ENCODE results near the gene TRIM63. TPM values are rescaled to one million over a fixed set of nuclear protein-coding genes. Genes with fewer than 3 reads are reported as not detected.

TRIM63 gene
- total RNA-seq, 1 experiment from 2014 or later, result not detected

DNA sequence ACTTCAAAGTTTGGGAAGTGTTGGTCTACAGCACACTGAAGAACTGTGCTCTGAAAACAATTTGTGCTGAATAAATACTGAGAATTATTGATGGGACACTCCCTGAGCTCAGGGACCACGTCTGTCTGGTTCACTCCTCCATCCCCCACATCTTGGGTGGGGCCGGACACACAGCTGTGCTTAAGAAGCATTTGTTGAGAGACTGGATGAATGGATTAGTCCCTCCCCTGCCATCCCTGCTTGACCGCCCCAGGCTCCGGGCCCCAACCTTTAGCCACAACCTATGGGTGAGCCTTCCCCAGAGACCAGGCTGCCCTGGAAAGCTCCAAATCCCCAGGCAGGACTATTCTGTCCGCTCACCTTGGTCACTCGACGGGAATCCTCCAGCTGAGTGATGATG, 7.5 kb downstream of the TRIM63 start:
- POLR2A ChIA-PET (ENCODE audit: unreplicated experiment), result no interaction called here

DNA sequence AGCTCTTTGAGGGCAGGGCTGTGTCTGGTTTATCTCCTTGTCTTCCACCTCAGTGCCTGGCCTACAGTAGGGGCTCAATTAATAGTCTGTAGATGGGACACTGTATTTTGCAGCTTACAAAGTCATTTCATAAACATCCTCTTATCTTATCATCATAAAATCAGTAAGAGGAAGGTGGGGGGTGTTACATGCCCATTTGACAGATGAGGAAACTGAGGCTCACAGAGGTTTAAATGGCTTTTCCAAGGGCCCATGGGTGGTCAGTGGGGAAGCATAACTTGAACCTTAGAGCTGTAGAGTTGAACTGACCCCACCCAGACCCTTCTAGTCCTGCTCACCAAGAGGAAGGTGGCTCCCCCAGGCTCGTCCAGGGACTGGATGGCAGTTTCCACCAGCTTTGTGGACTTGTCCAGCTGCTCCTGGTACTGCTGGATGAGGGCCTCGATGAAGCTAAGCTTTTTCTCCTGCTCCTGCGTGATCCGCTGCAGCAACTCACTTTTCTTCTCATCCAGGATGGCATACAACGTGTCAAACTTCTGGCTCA, 9.3 kb downstream of the TRIM63 start:
- no peaks in the 10 kb centered on the region for H3K4me1 ChIP-seq (ENCODE audit: insufficient read depth, low read length)
- ChIA-PET CTCF (no interaction called here), POLR2A (ENCODE audit: unreplicated experiment) (no interaction called here)
- no peaks in the 10 kb centered on the region for H3F3A ChIP-seq (ENCODE audit: low read length, unreplicated experiment)
- no TSS peak for BruUV-seq (replicated peaks)
- H3K9ac ChIP-seq (ENCODE audit: low read length), result no peak overlapping the region
- H3K4me2 ChIP-seq (ENCODE audit: low read length), result no peak overlapping the region
- no peaks in the 10 kb centered on the region for H3K79me2 ChIP-seq (ENCODE audit: low read length)
- no peak overlapping the region for H3K27ac ChIP-seq (ENCODE audit: low read length)
- DNase-seq, result no peak
- TF ChIP-seq EZH2 (IDR thresholded peaks at IDR 0.05; ENCODE audit: low read length, unreplicated experiment), result no peak
- TF ChIP-seq EZH2phosphoT487 (IDR thresholded peaks at IDR 0.05; ENCODE audit: borderline replicate concordance, low read length), result no peak
- TF ChIP-seq, protein P1, sequence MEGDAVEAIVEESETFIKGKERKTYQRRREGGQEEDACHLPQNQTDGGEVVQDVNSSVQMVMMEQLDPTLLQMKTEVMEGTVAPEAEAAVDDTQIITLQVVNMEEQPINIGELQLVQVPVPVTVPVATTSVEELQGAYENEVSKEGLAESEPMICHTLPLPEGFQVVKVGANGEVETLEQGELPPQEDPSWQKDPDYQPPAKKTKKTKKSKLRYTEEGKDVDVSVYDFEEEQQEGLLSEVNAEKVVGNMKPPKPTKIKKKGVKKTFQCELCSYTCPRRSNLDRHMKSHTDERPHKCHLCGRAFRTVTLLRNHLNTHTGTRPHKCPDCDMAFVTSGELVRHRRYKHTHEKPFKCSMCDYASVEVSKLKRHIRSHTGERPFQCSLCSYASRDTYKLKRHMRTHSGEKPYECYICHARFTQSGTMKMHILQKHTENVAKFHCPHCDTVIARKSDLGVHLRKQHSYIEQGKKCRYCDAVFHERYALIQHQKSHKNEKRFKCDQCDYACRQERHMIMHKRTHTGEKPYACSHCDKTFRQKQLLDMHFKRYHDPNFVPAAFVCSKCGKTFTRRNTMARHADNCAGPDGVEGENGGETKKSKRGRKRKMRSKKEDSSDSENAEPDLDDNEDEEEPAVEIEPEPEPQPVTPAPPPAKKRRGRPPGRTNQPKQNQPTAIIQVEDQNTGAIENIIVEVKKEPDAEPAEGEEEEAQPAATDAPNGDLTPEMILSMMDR (conservative IDR thresholded peaks at IDR 0.05; ENCODE audit: low read depth, low read length), result no peak
- H4K20me1 ChIP-seq (ENCODE audit: low read length), result no peaks in the 10 kb centered on the region
- no peak overlapping the region for H3K4me3 ChIP-seq (ENCODE audit: low read length)
- no peaks in the 10 kb centered on the region for H3K9me2 ChIP-seq (replicated peaks; ENCODE audit: low read length)
- no peak overlapping the region for H2AFZ ChIP-seq (ENCODE audit: low read length)
- ATAC-seq, result no peak
- no peaks in the 10 kb centered on the region for H3K9me3 ChIP-seq (ENCODE audit: low read length)
- no peaks in the 10 kb centered on the region for H3K36me3 ChIP-seq (ENCODE audit: low read depth, low read length)
- no peaks in the 10 kb centered on the region for H3K27me3 ChIP-seq (ENCODE audit: low read length)
- intact Hi-C loops (cut with micrococcal nuclease), result no loop called here

More for the DNA sequence above, 7.5 kb downstream of the TRIM63 start:
- intact Hi-C loops (cut with micrococcal nuclease), result no loop called here
- Histone ChIP-seq H3K4me1 (ENCODE audit: insufficient read depth, low read length) (peaks cover 4% of the 10 kb centered on the region; the same call in 1 of the 2 replicates), H2AFZ (ENCODE audit: low read length) (no peak overlapping the region), H3K9me3 (ENCODE audit: low read length) (no peaks in the 10 kb centered on the region), H3K36me3 (ENCODE audit: low read depth, low read length) (no peaks in the 10 kb centered on the region), H3K27ac (ENCODE audit: low read length) (no peak overlapping the region), H3K4me2 (ENCODE audit: low read length) (no peak overlapping the region), H3K9me2 (replicated peaks; ENCODE audit: low read length) (no peaks in the 10 kb centered on the region), H3K4me3 (ENCODE audit: low read length) (no peak overlapping the region), H3F3A (ENCODE audit: low read length, unreplicated experiment) (no peaks in the 10 kb centered on the region), H3K27me3 (ENCODE audit: low read length) (no peaks in the 10 kb centered on the region), H4K20me1 (ENCODE audit: low read length) (no peaks in the 10 kb centered on the region), H3K79me2 (ENCODE audit: low read length) (no peaks in the 10 kb centered on the region), H3K9ac (ENCODE audit: low read length) (no peak overlapping the region)
- CTCF ChIA-PET, result no interaction called here
- TF ChIP-seq EZH2phosphoT487 (IDR thresholded peaks at IDR 0.05; ENCODE audit: borderline replicate concordance, low read length), result no peak
- TF ChIP-seq, protein P1 (conservative IDR thresholded peaks at IDR 0.05; ENCODE audit: low read depth, low read length), result no peak
- no peak for TF ChIP-seq EZH2 (IDR thresholded peaks at IDR 0.05; ENCODE audit: low read length, unreplicated experiment)
- BruUV-seq (replicated peaks), result no TSS peak
- DNase-seq, result no peak
- ATAC-seq, result no peak

DNA sequence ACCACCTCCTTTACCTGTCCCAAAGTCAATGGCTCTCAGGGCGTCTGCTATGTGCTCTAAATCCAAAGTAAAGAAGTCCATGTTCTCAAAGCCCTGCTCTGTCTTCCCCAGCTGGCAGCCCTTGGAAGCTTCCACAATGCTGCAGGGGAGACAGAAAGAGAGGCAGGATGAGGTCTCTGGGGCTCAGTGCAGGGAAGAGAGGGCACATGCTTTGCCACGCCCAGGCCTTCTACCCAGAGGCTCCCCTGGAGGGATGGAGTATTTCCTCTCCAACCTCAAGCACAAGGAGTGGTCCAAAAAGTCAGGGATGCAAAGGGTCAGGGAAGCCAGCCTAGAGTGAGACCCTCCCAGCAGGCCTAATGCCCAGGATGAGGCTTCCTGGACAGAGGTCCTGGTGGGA, 10.2 kb downstream of the TRIM63 start:
- no TSS peak for BruUV-seq (replicated peaks)
- Histone ChIP-seq H3K27me3 (ENCODE audit: low read length) (no peaks in the 10 kb centered on the region), H3K4me3 (ENCODE audit: low read length) (no peak overlapping the region), H3K79me2 (ENCODE audit: low read length) (no peaks in the 10 kb centered on the region), H3K9ac (ENCODE audit: low read length) (no peak overlapping the region), H3K4me2 (ENCODE audit: low read length) (no peak overlapping the region), H3K9me3 (ENCODE audit: low read length) (no peaks in the 10 kb centered on the region), H3K36me3 (ENCODE audit: low read depth, low read length) (no peaks in the 10 kb centered on the region), H3K27ac (ENCODE audit: low read length) (no peak overlapping the region), H3K4me1 (ENCODE audit: insufficient read depth, low read length) (no peaks in the 10 kb centered on the region), H3K9me2 (replicated peaks; ENCODE audit: low read length) (no peaks in the 10 kb centered on the region), H4K20me1 (ENCODE audit: low read length) (no peaks in the 10 kb centered on the region), H3F3A (ENCODE audit: low read length, unreplicated experiment) (no peaks in the 10 kb centered on the region), H2AFZ (ENCODE audit: low read length) (no peak overlapping the region)
- intact Hi-C loops (cut with micrococcal nuclease), result no loop called here
- ChIA-PET POLR2A (ENCODE audit: unreplicated experiment) (no interaction called here), CTCF (no interaction called here)
- TF ChIP-seq EZH2 (IDR thresholded peaks at IDR 0.05; ENCODE audit: low read length, unreplicated experiment) (no peak), EZH2phosphoT487 (IDR thresholded peaks at IDR 0.05; ENCODE audit: borderline replicate concordance, low read length) (no peak)
- TF ChIP-seq, protein P1 (conservative IDR thresholded peaks at IDR 0.05; ENCODE audit: low read depth, low read length), result no peak
- DNase-seq, result no peak
- no peak for ATAC-seq

Data from PC-3 (cell line).